ENCODE measurements around the gene CDCP2.
"Not testable (repeated sequence)": the region's sequence is repeated elsewhere in the genome, so short reads cannot be mapped to it uniquely, and the experiment has no call there.

The CDCP2 gene

GRCh38 chr1:54099061-54099610 lies 53.7 kb downstream of the CDCP2 start:
- no peak overlapping the region for H3K4me3 ChIP-seq (replicated peaks in 1 of 2; ENCODE audit: low read depth in 2 of 2, low read length in 2 of 2)
- TF ChIP-seq CTCF (IDR thresholded peaks at IDR 0.05; ENCODE audit: low read depth, low read length), result no peak
- DNase-seq (ENCODE audit: low read depth in 2 of 2), result no peak

GRCh38 chr1:54096877-54097240 lies 55.9 kb downstream of the CDCP2 start:
- no peak for TF ChIP-seq CTCF (IDR thresholded peaks at IDR 0.05; ENCODE audit: low read depth, low read length)
- no peak for DNase-seq (ENCODE audit: low read depth in 2 of 2)
- no peak overlapping the region for H3K4me3 ChIP-seq (replicated peaks in 1 of 2; ENCODE audit: low read depth in 2 of 2, low read length in 2 of 2)

DNA sequence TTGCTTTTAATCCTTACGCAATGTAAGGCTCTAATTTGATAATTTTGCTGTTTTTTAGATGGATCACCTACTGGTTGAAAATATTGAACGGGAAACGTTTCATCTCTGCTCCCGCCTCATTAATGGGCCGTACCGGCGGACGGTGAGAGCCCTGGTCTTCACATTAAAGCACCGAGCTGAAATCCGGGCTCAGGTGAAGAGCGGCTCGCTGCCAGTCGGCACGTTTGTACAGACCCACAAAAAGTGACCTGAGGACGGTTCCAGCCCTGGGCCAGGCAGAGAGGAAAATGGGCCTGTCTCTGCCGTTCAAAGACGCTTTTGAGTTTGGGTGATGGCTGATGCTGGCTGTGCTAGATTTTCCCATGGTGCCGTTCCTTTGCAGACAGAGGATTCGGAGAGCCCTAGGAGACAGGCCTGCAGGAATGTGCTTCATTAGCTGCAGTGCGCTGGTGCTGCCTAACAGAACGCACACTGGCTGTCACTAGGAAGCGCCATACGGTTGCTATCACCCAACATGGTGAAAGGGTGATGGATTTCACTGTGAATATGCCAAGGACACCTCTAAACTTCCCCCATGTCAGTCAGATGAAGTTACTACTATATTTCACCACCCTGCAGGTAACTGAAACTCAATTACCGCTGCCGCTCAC lies 56.4 kb downstream of the CDCP2 start:
- no peak overlapping the region for H3K4me3 ChIP-seq (replicated peaks in 1 of 2; ENCODE audit: low read depth in 2 of 2, low read length in 2 of 2)
- TF ChIP-seq CTCF (IDR thresholded peaks at IDR 0.05; ENCODE audit: low read depth, low read length), result no peak
- DNase-seq (ENCODE audit: low read depth in 2 of 2), result no peak

- no peak for DNase-seq (ENCODE audit: low read depth in 2 of 2)
- H3K4me3 ChIP-seq (replicated peaks in 1 of 2; ENCODE audit: low read depth in 2 of 2, low read length in 2 of 2), result no peak overlapping the region
- TF ChIP-seq CTCF (IDR thresholded peaks at IDR 0.05; ENCODE audit: low read depth, low read length), result no peak
Observed at GRCh38 chr1:54095546-54096226, 57.1 kb downstream of the CDCP2 start.

DNA sequence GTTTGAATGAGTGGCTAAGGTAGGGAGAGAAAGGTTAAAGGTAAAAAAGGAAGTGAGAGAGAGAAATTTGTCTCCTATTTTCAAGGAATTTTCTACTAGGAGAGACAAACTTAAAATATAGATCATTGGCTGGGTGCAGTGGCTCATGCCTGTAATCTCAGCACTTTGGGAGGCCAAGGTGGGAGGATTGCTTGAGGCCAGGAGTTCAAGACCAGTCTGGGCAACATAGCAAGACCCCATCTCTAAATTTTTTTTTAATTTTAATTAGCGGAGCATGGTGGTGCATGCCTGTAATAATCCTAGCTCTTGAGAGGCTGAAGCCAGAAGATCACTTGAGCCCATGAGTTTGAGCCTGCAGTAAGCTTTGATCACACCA lies 58.1 kb downstream of the CDCP2 start:
- not testable (repeated sequence) for DNase-seq (ENCODE audit: low read depth in 2 of 2); H3K4me3 ChIP-seq (replicated peaks in 1 of 2; ENCODE audit: low read depth in 2 of 2, low read length in 2 of 2)

GRCh38 chr1:54094001-54094729 lies 58.6 kb downstream of the CDCP2 start:
- H3K4me3 ChIP-seq (replicated peaks in 1 of 2; ENCODE audit: low read depth in 2 of 2, low read length in 2 of 2), result no peak overlapping the region
- DNase-seq (ENCODE audit: low read depth in 2 of 2), result no peak
- no peak for TF ChIP-seq CTCF (IDR thresholded peaks at IDR 0.05; ENCODE audit: low read depth, low read length)

DNA sequence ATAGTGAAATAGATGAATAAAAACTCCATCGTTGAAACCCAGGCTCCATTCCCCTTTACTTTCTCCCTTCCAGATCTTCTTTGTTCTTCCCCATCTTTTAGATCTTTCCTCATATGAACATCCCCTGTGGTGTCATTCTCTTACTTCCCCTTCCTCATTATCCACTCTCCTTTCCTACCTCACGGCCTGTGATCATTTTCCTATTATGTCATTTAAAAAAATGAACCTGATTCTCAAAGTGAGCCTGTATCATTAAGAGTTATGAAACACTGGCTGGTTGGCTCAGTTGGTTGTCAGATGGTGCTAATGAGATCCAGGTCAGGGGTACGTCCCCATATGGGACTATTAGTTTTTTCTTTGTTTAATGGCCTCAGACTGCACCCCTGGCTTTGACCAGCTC lies 61.1 kb downstream of the CDCP2 start:
- DNase-seq (ENCODE audit: low read depth in 2 of 2), result no peak
- TF ChIP-seq CTCF (IDR thresholded peaks at IDR 0.05; ENCODE audit: low read depth, low read length), result no peak
- H3K4me3 ChIP-seq (replicated peaks in 1 of 2; ENCODE audit: low read depth in 2 of 2, low read length in 2 of 2), result no peak overlapping the region
